Peyer's patch (tissue), 4 donors: ENCODE data around the gene CGRRF1. TPM values are rescaled to one million over a fixed set of nuclear protein-coding genes. Genes with fewer than 3 reads are reported as not detected.

Experiments used
- DNase-seq, 3 donors: peaks; one replicate each; pipeline ENCODE4 v3.0.0-alpha.2; 2017 to 2019
- H3K27ac ChIP-seq, 4 donors: fragments of 200-600 bp; sonication (generic); one replicate each; pipeline ENCODE4 v1.5.1; 2016 to 2019
- H3K27me3 ChIP-seq, 2 donors: fragments of 200-600 bp; sonication (generic); one replicate each; pipeline ENCODE4 v1.5.1; 2019
- H3K36me3 ChIP-seq, 3 donors: fragments of 200-600 bp; sonication (generic); one replicate each; pipeline ENCODE4 v1.5.1; 2016 to 2019
- H3K4me1 ChIP-seq, 4 donors: fragments of 200-600 bp; sonication (generic); one replicate each; pipeline ENCODE4 v1.5.1; 2016 to 2019
- H3K4me3 ChIP-seq, 4 donors: fragments of 200-600 bp; sonication (generic); 1 replicate in 3 of 4; 2 replicates in 1 of 4; pipeline ENCODE4 v1.5.1; 2016 to 2019; ENCODE audit warnings: mild to moderate bottlenecking in 1 of 4
- H3K9me3 ChIP-seq, 4 donors: fragments of 200-600 bp; sonication (generic); one replicate each; pipeline ENCODE4 v1.5.1; 2016 to 2019; ENCODE audit warnings: mild to moderate bottlenecking in 1 of 4
- POLR2A ChIP-seq, 2 donors: fragments of 450-650 bp; IDR thresholded peaks; one replicate each; pipeline ENCODE4 v1.5.1; 2017; ENCODE audit warnings: antibody characterized with exemption in 2 of 2, mild to moderate bottlenecking in 2 of 2, moderate library complexity in 2 of 2
- total RNA-seq, 4 donors: library from RNA; depleted of rRNA; stranded (reverse); fragments of >200 nt; gene quantifications; one replicate each; pipeline ENCODE4 v1.1.0, GENCODE V29; 2016
- TF ChIP-seq, protein P1 (sequence below), 6 experiments: fragments of 450-650 bp in 4 of 6; fragments of 200-600 bp in 2 of 6; sonication (generic) in 1 of 6; IDR thresholded peaks; one replicate each; pipeline ENCODE4 v1.5.1; 2017 to 2019; ENCODE audit warnings: antibody characterized with exemption in 6 of 6, mild to moderate bottlenecking in 3 of 6, moderate library complexity in 1 of 6

Gene CGRRF1
- total RNA-seq, 4 donors from 2014 or later = 11.6 to 26.8 (median 19.0) TPM

DNA sequence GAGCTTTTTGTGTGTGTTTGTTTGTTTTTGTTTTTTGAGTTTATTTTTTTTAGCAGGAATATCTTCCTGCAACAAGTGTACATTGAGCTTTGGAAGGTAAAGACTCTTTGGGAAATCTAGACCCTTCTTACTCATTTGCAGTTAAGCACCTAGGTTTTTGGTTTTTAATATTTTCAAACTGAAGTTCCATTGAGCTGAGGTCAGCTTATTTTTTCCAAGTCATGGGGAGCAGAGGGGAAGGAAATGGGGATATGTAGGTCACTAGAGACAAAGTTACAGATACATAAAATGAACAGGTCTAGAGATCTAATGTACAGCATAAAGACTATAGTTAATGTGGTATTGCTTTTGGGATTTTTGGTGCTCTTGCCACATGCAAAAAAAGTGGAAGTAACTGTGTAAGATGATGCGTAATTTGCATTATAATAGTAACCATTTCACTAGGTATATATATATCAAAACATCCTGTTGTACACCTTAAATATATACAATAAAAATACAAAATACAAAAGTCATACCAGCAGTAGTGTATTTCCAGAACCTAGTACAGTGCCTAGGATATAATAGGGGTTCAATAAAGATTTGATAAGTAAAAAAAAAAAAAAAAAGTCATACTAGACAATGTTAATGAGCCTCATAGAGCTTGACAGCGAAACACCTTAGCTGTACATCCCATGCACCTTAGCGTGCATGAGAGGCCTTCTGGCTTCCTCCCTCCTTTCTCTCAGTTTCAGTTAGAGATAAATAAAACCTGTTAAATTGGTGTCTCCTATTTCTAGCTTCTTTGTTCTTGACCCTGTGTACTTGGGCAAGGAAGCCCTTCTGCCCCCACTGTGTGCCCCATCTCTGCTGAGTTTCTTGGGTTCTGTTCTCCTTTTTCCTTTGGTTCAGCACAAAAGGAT lies 22.7 kb downstream of the CGRRF1 start:
- TF ChIP-seq, protein P1, sequence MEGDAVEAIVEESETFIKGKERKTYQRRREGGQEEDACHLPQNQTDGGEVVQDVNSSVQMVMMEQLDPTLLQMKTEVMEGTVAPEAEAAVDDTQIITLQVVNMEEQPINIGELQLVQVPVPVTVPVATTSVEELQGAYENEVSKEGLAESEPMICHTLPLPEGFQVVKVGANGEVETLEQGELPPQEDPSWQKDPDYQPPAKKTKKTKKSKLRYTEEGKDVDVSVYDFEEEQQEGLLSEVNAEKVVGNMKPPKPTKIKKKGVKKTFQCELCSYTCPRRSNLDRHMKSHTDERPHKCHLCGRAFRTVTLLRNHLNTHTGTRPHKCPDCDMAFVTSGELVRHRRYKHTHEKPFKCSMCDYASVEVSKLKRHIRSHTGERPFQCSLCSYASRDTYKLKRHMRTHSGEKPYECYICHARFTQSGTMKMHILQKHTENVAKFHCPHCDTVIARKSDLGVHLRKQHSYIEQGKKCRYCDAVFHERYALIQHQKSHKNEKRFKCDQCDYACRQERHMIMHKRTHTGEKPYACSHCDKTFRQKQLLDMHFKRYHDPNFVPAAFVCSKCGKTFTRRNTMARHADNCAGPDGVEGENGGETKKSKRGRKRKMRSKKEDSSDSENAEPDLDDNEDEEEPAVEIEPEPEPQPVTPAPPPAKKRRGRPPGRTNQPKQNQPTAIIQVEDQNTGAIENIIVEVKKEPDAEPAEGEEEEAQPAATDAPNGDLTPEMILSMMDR (IDR thresholded peaks at IDR 0.05) = no peak
- TF ChIP-seq POLR2A (IDR thresholded peaks at IDR 0.05) = no peak
- H3K27ac ChIP-seq = no peak overlapping the region
- no peaks in the 10 kb centered on the region for H3K27me3 ChIP-seq
- no peak overlapping the region for H3K4me3 ChIP-seq
- DNase-seq = no peak
- H3K4me1 ChIP-seq = no peaks in the 10 kb centered on the region
- H3K36me3 ChIP-seq = no peaks in the 10 kb centered on the region
- H3K9me3 ChIP-seq = no peaks in the 10 kb centered on the region

DNA sequence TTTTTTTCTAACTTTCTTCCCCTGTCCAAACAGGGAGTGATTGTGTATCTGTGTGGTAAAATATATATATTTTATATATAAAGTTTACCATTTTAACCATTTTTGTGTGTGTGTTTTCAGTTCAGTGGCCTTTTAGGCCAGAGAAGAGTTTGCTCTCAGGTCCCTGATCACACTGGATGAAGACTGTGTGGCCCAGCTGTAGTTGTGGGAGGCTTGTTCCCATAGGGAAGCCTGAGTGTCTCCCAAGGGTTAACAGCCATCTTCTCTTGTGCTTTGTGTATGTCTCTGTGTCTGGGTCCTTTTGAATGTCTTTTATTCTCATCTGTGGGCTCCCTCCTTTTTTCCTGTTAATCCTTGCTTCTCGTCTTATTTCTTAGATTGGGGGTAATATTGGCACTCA lies 23.4 kb downstream of the CGRRF1 start:
- TF ChIP-seq, protein P1 (IDR thresholded peaks at IDR 0.05) = no peak
- TF ChIP-seq POLR2A (IDR thresholded peaks at IDR 0.05) = no peak
- no peak for DNase-seq
- no peak overlapping the region for H3K27ac ChIP-seq
- no peak overlapping the region for H3K4me3 ChIP-seq
- peaks cover 0 to 2% (median 0%) of the 10 kb centered on the region in 3 donors for H3K36me3 ChIP-seq
- no peaks in the 10 kb centered on the region for H3K4me1 ChIP-seq
- no peaks in the 10 kb centered on the region for H3K9me3 ChIP-seq
- no peaks in the 10 kb centered on the region for H3K27me3 ChIP-seq

DNA sequence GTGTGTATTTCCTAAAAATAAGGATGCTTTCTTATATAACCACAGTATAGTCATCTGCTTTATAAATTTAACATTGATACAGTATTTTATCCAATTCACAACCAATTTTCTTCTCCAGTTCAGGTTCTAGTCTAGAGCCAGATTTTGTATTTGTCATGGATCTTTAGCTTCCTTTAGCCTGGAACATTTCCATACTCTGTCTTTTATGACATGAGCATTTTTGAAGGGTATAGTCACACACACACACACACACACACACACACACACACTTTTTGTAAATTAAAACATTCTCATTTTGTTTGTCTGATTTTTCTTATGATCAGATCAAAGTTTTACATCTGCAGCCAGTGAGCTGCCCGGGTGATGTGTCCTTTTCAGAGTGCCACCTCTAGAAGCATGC lies 25.4 kb downstream of the CGRRF1 start:
- peaks cover 0 to 8% (median 0%) of the 10 kb centered on the region in 3 donors for H3K36me3 ChIP-seq
- H3K9me3 ChIP-seq = no peaks in the 10 kb centered on the region
- no peak for TF ChIP-seq POLR2A (IDR thresholded peaks at IDR 0.05)
- TF ChIP-seq, protein P1 (IDR thresholded peaks at IDR 0.05) = no peak
- DNase-seq = no peak
- H3K4me3 ChIP-seq = no peak overlapping the region
- H3K27me3 ChIP-seq = no peaks in the 10 kb centered on the region
- H3K27ac ChIP-seq = no peak overlapping the region
- H3K4me1 ChIP-seq = no peaks in the 10 kb centered on the region

DNA sequence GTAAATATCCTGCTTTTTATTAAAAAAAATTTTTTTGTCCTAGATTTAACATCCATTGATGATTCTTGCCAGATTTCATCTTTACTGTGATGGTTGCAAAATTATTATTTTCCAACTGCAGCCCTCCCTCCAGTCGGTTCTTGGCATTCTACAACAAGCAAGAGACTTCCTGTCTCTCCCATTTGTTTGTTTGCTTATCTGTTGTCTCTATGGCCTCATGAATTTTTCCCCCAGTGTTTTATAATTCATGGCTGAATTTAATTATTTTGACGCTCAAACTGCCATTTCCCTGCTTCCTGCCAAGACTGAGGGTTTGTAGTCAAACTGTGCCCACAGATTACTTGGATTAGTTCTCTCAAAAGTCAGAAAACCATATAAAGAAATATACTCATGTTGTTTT lies 25.9 kb downstream of the CGRRF1 start:
- Histone ChIP-seq H3K9me3 (no peaks in the 10 kb centered on the region), H3K36me3 (peaks cover 0 to 8% (median 0%) of the 10 kb centered on the region in 3 donors), H3K27ac (no peak overlapping the region), H3K27me3 (no peaks in the 10 kb centered on the region), H3K4me3 (no peak overlapping the region), H3K4me1 (no peaks in the 10 kb centered on the region)
- DNase-seq = no peak
- TF ChIP-seq, protein P1 (IDR thresholded peaks at IDR 0.05) = no peak
- TF ChIP-seq POLR2A (IDR thresholded peaks at IDR 0.05) = no peak

DNA sequence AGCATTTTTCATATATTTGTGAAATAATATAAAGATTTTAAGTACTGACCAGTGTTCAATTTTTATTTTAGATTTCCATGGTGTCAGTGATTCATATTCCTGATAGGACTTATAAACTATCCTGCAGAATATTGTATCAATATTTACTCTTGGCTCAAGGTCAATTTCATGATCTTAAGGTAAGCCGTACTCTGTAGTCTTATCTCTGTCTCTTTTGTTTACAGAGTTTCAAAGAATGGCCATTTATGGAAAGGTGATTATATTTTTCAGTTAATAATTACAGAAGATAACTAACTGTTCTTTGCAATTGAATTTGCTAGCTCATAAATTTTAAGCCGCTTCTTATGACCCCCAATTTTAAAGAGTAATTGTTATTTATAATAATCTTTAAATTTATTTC lies 27.9 kb downstream of the CGRRF1 start:
- no peak overlapping the region for H3K4me3 ChIP-seq
- H3K27ac ChIP-seq = no peak overlapping the region
- no peak for TF ChIP-seq POLR2A (IDR thresholded peaks at IDR 0.05)
- TF ChIP-seq, protein P1 (IDR thresholded peaks at IDR 0.05) = no peak
- no peaks in the 10 kb centered on the region for H3K27me3 ChIP-seq
- no peaks in the 10 kb centered on the region for H3K9me3 ChIP-seq
- H3K4me1 ChIP-seq = no peaks in the 10 kb centered on the region
- no peak for DNase-seq
- H3K36me3 ChIP-seq = peaks cover 0 to 8% (median 0%) of the 10 kb centered on the region in 3 donors
